Activated CD8-positive, alpha-beta memory T cell treated with anti-CD3 and anti-CD28 coated beads, Interleukin-2, amount 50 U/mL, for 48 hours (primary cell): ENCODE data around the gene MOAP1.
"Not testable (repeated sequence)": the region's sequence is repeated elsewhere in the genome, so short reads cannot be mapped to it uniquely, and the experiment has no call there.

ENCODE experiments used
- DNase-seq: peaks from one replicate; pipeline ENCODE4 v3.0.0-alpha.2; 2020

MOAP1 gene

DNA sequence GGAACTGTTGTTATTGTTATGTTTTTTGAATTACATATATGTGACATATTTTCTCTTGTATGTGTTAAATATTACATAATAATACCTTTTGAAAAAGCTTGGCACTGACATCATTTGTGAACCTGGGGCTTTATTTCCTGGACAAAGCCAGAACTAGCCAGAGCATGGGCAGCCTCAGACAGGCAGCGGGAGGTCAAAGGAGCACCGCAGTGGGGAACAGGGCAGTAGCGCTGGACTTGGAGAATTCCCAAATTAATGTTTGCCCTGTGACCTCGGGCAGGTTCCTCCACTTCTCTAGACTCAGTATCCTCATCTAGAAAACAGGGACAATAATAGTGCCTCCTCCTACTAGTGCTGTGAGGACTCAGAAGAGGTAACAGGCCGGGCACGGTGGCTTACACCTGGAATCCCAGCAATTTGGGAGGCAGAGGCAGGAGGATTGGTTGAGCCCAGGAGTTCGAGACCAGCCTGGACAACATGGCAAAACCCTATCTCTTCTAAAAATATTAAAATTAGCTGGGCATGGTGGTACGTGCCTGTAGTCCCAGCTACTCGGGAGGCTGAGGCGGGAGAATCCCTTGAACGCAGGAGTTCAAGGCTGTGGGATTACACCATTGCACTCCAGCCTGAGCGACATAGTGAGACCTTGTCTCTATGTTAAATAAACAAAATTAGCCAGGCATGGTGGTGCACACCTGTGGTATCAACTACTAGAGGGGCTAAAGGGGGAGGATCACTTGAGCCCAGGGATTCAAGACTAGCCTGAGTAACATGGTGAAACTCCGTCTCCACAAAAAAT lies 41.6 kb downstream of the MOAP1 start:
- DNase-seq = no peak

DNA sequence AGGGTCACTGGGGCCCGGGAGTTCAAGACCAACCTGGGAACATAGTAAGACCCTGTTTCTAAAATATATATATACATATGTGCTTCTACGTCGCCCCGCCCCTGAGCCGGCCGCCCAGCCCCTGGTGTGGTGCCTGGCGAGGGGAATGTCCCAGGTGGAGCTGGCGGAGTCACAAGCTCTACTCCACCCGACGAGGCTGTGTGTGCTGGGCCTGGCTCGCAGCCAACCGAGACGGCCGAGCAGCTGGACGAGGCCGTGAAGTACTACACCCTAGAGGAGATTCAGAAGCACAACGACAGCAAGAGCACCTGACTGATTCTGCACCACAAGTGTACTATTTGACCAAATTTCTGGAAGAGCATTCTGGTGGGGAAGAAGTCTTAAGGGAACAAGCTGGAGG lies 46.8 kb downstream of the MOAP1 start:
- no peak for DNase-seq

DNA sequence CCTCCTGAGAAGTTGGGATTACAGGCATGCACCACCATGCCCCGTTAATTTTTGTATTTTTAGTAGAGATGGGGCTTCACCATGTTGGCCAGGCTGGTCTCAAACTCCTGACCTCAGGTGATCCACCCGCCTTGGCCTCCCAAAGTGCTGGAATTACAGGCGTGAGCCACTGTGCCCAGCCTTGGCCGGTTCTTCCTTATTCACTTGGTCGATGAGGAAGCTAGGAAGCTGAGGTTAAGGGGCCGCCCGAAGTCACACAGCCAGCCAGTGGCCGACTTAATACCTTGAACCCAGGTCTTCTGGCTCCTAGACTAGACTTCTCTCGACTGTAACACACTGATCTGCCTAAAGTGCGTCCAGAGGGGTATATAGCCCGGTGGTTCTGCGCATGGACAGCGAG lies 48.2 kb downstream of the MOAP1 start:
- DNase-seq = not testable (repeated sequence)

DNA sequence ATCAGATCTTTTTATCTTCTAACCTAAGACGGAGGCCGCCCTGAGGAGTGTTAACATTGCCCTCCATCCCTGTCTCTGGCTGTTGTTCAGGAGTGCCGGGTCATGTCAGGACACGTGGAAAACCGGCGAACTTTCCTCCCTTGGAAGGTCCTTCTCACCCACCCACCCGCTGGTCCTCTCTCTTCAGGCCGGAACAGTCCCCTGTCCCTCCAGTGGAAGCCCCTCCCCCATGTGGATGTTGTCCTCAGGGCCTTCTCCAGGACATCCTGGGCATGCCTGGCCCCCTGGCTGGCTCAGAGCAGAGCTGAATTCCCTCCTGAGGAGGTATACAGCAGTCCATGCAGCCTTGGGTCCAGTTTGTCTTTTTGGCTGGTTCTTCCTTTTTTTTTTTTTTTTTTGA lies 48.7 kb downstream of the MOAP1 start:
- DNase-seq = no peak

- DNase-seq = no peak
Measured at GRCh38 chr14:93135399-93135798, 49.3 kb downstream of the MOAP1 start.

DNA sequence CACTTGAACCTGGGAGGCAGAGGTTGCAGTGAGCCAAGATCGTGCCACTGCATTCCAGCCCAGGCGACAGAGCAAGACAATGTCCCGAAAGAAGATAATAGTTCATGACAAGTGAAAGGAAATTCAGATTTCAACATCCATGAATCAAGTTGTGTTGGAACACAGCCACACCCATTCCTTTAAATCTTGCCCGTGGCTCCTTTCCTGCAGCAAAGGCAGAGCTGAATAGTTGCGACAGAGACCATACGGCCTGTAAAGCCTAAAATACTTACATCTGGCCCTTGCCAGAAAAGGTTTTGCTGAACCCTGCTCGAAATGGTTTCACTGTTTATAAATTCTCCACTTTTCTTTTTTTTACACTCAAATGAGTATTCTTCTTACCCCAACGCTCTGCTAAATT lies 51.2 kb downstream of the MOAP1 start:
- no peak for DNase-seq

DNA sequence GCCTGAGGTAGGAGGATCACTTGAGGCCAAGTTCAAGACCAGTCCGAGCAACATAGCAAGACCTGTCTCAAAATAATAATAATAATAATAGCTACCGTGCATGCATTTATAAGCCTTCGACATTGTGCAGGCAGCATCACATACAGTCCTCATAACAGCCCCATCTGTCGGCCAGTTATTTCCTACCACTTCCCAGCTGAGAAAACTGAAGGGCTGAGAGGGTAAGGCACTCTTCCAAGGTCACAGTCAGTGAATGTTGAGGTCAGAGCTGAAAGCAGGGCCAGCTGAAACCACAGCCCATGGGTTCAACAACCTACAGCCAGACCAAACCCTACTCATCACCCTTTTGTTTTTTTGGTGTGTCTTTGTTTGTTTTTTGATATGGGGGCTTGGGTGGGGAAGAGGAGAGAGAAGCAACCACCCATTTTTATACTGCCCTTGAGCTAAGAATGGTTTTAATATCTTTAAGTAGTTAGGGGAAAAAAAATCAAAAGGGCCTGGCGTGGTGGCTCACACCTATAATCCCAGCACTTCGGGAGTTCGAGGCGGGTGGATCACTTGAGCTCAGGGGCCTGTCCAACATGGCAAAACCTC lies 52.1 kb downstream of the MOAP1 start:
- no peak for DNase-seq
